ENCODE results near the gene LEMD2.

Gene LEMD2

DNA sequence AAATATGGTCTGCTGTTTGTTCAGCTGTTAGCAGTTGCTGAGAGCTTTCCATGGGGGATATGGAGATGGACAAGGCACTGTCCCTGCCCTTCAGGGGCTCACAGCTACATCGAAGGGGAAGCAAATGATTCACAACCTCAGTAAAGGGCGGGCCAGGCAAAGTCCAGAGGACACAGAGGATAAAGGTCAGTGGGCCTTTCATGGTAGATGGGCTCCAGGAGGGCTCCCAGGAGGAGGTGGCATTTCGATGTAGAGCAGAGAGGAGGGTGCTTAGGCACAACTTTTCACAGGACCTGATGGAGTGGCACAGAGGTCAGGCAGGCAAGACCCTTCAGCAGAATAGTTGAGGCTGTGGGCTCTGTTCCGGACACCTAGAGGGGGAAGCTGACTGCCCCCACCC, 30.1 kb upstream of the LEMD2 start:
- H3K36me3 ChIP-seq (ENCODE audit: control insufficient read depth, low read length), result no peaks in the 10 kb centered on the region
- no peaks in the 10 kb centered on the region for H3F3A ChIP-seq (ENCODE audit: control insufficient read depth, insufficient read depth)
- no peaks in the 10 kb centered on the region for H3K9me3 ChIP-seq (ENCODE audit: control insufficient read depth, insufficient read depth, low read length)
- H3K4me2 ChIP-seq (ENCODE audit: low read length), result no peak overlapping the region
- no peak overlapping the region for H3K4me3 ChIP-seq (ENCODE audit: low read length)
- no peak for TF ChIP-seq EZH2phosphoT487 (IDR thresholded peaks at IDR 0.05; ENCODE audit: borderline replicate concordance, low read length)
- TF ChIP-seq, protein P1, sequence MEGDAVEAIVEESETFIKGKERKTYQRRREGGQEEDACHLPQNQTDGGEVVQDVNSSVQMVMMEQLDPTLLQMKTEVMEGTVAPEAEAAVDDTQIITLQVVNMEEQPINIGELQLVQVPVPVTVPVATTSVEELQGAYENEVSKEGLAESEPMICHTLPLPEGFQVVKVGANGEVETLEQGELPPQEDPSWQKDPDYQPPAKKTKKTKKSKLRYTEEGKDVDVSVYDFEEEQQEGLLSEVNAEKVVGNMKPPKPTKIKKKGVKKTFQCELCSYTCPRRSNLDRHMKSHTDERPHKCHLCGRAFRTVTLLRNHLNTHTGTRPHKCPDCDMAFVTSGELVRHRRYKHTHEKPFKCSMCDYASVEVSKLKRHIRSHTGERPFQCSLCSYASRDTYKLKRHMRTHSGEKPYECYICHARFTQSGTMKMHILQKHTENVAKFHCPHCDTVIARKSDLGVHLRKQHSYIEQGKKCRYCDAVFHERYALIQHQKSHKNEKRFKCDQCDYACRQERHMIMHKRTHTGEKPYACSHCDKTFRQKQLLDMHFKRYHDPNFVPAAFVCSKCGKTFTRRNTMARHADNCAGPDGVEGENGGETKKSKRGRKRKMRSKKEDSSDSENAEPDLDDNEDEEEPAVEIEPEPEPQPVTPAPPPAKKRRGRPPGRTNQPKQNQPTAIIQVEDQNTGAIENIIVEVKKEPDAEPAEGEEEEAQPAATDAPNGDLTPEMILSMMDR (IDR thresholded peaks at IDR 0.05; ENCODE audit: low read depth, low read length, poor library complexity, severe bottlenecking), result no peak
- H3K79me2 ChIP-seq (ENCODE audit: control insufficient read depth, low read length), result no peaks in the 10 kb centered on the region
- no peaks in the 10 kb centered on the region for H3K4me1 ChIP-seq (ENCODE audit: control insufficient read depth, low read length)
- H3K27me3 ChIP-seq (ENCODE audit: control insufficient read depth, low read length), result 0 out of 2 replicates have a peak, but pooled peaks cover 5% of the 10 kb centered on the region
- no peaks in the 10 kb centered on the region for H3K9me2 ChIP-seq (replicated peaks; ENCODE audit: control insufficient read depth, low read length)
- H3K27ac ChIP-seq (ENCODE audit: low read depth, low read length), result no peak overlapping the region
- H4K20me1 ChIP-seq (ENCODE audit: control insufficient read depth, insufficient read depth, low read depth, low read length), result no peaks in the 10 kb centered on the region

GRCh38 chr6:33818293-33818692, 29.4 kb upstream of the LEMD2 start:
- H3K9me3 ChIP-seq (ENCODE audit: control insufficient read depth, insufficient read depth, low read length), result no peaks in the 10 kb centered on the region
- no peak for TF ChIP-seq EZH2phosphoT487 (IDR thresholded peaks at IDR 0.05; ENCODE audit: borderline replicate concordance, low read length)
- TF ChIP-seq, protein P1 (IDR thresholded peaks at IDR 0.05; ENCODE audit: low read depth, low read length, poor library complexity, severe bottlenecking), result no peak
- no peak overlapping the region for H3K27ac ChIP-seq (ENCODE audit: low read depth, low read length)
- H3K79me2 ChIP-seq (ENCODE audit: control insufficient read depth, low read length), result no peaks in the 10 kb centered on the region
- H3K4me1 ChIP-seq (ENCODE audit: control insufficient read depth, low read length), result no peaks in the 10 kb centered on the region
- H4K20me1 ChIP-seq (ENCODE audit: control insufficient read depth, insufficient read depth, low read depth, low read length), result no peaks in the 10 kb centered on the region
- no peak overlapping the region for H3K4me3 ChIP-seq (ENCODE audit: low read length)
- H3K4me2 ChIP-seq (ENCODE audit: low read length), result no peak overlapping the region
- no peaks in the 10 kb centered on the region for H3K36me3 ChIP-seq (ENCODE audit: control insufficient read depth, low read length)
- no peaks in the 10 kb centered on the region for H3K9me2 ChIP-seq (replicated peaks; ENCODE audit: control insufficient read depth, low read length)
- no peaks in the 10 kb centered on the region for H3F3A ChIP-seq (ENCODE audit: control insufficient read depth, insufficient read depth)
- H3K27me3 ChIP-seq (ENCODE audit: control insufficient read depth, low read length), result 0 out of 2 replicates have a peak, but pooled peaks cover 5% of the 10 kb centered on the region

GRCh38 chr6:33817489-33817888, 28.6 kb upstream of the LEMD2 start:
- H4K20me1 ChIP-seq (ENCODE audit: control insufficient read depth, insufficient read depth, low read depth, low read length), result no peaks in the 10 kb centered on the region
- no peaks in the 10 kb centered on the region for H3F3A ChIP-seq (ENCODE audit: control insufficient read depth, insufficient read depth)
- H3K27ac ChIP-seq (ENCODE audit: low read depth, low read length), result no peak overlapping the region
- H3K79me2 ChIP-seq (ENCODE audit: control insufficient read depth, low read length), result no peaks in the 10 kb centered on the region
- no peak overlapping the region for H3K4me3 ChIP-seq (ENCODE audit: low read length)
- no peak overlapping the region for H3K4me2 ChIP-seq (ENCODE audit: low read length)
- TF ChIP-seq, protein P1 (IDR thresholded peaks at IDR 0.05; ENCODE audit: low read depth, low read length, poor library complexity, severe bottlenecking), result no peak
- TF ChIP-seq EZH2phosphoT487 (IDR thresholded peaks at IDR 0.05; ENCODE audit: borderline replicate concordance, low read length), result no peak
- no peaks in the 10 kb centered on the region for H3K9me3 ChIP-seq (ENCODE audit: control insufficient read depth, insufficient read depth, low read length)
- no peaks in the 10 kb centered on the region for H3K4me1 ChIP-seq (ENCODE audit: control insufficient read depth, low read length)
- no peaks in the 10 kb centered on the region for H3K36me3 ChIP-seq (ENCODE audit: control insufficient read depth, low read length)
- no peaks in the 10 kb centered on the region for H3K9me2 ChIP-seq (replicated peaks; ENCODE audit: control insufficient read depth, low read length)
- no peaks in the 10 kb centered on the region for H3K27me3 ChIP-seq (ENCODE audit: control insufficient read depth, low read length)
